HG03558 (cell line): Measurements from ENCODE around the gene NKX2-1.
"Not testable (repeated sequence)": the region's sequence is repeated elsewhere in the genome, so short reads cannot be mapped to it uniquely, and the experiment has no call there.

Experiments
- ATAC-seq: cut with Tn5 transposase; IDR thresholded peaks from one replicate; pipeline ENCODE4 v1.9.1; 2021; ENCODE audit warnings: moderate number of reproducible peaks; ENCODE audit not compliant: unreplicated experiment; ENCODE audit errors: extremely low read depth

The NKX2-1 gene

DNA sequence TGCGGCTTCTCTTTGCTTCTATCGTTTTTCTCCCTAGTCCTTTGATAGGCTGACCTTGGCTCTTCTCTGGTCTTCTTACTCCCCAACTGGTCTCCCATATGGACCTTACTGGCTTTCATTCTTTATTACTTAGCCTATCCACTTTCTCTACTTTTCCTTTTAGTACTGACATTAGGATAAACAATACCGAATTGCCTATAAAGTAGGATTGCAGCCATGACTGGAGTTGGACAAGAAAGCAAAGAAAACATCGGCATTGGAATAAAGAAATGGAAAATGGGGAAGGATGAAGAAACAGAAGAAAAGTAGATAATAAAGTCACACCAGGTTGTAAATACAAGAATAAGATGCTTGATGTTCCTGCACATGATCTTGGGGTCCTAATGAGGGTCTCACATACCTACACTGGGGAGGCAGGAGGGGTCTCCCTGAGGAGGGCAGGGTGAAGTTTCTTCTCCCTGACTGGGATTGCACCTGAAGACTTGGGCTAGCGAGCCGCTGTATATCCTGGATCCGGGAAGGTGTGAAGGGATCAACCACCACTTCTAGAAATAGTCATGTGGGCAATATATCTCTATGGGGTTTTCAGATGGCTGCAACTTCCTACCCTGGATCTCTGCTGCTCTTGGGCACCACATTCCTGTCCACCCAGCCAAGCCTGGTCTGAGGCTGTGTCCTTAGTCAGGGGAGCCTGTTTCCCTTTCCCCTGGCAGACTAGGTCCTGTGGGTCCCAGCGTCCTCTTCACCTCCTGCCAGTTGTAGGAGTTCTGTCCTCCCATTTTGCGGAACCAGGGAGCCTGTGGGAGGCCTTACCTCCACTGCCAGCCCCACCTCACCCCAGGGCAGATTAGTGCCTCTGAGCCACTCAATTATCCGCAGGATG lies 13.1 kb downstream of the NKX2-1 start:
- ATAC-seq, result no peak

DNA sequence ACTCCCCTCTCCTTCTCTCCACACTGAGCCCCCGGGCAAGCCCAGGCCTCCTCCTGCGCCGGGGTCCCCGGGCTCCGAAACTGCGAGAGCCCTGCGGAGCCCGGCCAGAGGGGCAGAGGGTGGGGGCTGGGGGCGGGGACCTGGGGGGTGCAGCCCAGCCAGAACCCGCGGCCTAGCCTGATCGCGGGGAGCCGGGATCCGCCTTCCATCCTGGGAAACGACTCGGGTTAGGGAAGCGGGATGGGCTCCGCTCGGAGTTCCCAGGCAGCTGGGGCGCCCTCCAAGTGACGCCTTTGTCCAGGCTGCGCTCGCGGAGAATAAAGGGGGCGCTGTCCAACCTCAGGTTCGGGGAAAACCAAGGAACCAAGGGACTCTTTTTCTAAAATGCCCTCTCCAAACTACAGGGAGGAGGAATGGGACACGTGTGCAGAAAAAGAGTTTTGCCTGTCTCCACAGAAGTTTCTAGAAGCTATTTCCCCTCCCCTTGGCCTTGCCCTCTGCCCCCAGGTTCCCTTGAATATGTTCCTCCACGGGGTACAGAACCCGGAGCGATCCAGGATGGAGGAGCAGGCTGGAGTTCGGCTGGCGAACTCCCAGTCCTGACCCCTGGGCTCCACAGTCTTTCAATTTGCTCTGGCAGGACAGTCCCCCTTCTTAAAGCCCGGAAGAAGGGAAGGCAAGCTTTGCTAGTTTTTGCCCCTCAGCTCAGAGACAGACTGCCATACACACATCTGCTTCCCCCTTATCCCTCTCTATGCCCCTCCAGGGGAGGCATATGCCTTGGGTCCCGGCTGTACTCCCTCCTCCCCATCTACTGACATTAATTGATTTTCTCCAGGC lies 13.9 kb downstream of the NKX2-1 start:
- ATAC-seq, result no peak

- no peak for ATAC-seq
Measured at GRCh38 chr14:36505181-36505815, 14.7 kb downstream of the NKX2-1 start.

GRCh38 chr14:36504771-36505175 lies 15.3 kb downstream of the NKX2-1 start:
- no peak for ATAC-seq

GRCh38 chr14:36503771-36504741 lies 16.0 kb downstream of the NKX2-1 start:
- no peak for ATAC-seq

GRCh38 chr14:36502558-36503508 lies 17.2 kb downstream of the NKX2-1 start:
- ATAC-seq, result no peak

GRCh38 chr14:36498938-36499337 lies 21.1 kb downstream of the NKX2-1 start:
- ATAC-seq, result no peak

DNA sequence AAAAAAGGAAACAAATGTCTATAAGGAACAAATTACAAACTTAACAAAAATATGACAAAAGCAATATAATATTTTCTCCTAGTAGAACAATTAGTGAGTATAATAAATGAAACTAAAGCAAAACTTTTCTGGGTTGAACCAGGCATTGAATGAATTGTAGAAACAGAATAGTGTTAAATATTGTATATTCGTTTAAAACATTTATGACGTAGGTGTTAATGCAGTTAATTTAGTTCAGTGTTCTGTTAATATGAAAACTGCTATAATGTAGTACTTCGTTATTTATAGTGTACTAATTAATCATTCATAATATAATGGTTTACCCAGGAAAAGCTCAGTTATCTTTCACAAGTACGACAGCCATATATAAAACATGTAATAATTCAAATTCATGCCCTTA lies 23.7 kb downstream of the NKX2-1 start:
- ATAC-seq, result no peak

DNA sequence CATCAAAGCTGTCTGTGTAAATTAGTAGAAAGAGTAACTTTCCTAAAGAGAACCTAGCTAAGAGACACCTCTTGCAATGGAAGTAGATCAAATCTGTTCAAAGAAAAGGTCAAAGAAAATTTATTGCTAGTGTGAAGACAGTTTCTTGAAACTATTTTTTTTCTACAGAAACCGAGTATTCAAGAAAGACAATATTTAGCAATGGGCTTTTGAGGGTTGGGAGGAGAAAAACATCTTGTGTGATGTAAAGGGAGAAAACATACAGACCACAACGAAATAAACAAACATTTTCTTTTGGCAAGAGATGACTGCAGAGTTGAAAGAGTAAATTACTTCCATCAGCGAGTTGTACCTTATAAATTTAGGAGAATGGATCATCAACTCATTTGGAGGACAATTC lies 24.4 kb downstream of the NKX2-1 start:
- ATAC-seq, result no peak

- ATAC-seq, result no peak
Measured at GRCh38 chr14:36493761-36494160, 26.3 kb downstream of the NKX2-1 start.

DNA sequence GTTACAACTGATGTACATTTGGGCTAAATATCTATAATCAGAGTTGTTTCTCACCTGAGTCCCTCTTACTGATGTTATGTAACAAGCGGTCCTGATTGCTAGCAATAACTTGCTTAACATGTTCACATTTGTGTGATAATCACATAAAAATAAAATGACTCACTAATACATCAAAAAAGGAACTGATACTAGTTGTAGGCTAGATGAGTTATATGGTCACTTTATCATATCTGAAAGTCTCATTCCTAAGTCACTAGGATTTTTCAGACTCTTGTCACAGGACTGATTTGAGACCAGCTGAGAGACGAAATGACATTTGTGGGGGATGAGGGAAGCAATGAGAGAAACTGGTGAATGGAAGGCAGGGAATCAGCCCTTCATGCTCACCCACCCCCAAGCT lies 34.3 kb downstream of the NKX2-1 start:
- ATAC-seq, result no peak

DNA sequence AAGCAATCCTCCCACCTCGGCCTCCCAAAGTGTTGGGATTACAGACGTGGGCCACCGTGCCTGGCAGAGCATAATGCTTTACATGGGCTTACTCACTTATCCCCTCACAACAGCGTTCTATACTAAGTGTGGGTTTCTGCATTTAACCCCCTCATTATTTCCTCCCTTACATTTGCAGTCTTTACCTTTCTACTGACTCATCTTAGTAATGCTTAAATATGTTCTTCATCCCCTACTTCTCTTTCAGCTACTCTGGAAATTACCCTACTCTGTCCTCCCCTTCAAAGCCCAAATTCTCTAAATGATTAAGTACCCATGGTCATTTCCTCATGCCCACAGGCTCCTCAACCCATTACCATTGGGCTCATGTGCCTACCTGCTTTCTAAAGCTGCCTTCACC lies 40.7 kb downstream of the NKX2-1 start:
- peak; percentile 53 for ATAC-seq

DNA sequence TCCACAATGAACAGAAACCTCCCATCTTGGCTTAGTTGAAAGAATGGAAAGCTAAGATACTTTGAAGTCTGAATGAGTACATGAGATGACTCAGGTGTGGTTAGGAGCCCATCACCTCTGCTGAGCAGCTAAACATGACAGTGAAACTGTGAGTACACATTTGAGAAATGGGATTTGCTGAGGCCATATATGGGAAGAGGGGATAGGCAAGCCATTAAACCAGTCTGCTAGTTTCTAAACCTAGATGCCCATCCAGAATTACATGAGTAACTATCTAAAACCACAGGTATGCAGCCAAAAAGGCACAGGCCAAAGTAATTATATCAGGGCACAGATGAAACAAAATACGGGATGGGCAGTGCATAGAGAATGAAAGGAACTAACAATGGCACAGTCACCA lies 41.2 kb downstream of the NKX2-1 start:
- peak; percentile 40 for ATAC-seq

- no peak for ATAC-seq
Measured at GRCh38 chr14:36477266-36477665, 42.8 kb downstream of the NKX2-1 start.

GRCh38 chr14:36476061-36476460 lies 44.0 kb downstream of the NKX2-1 start:
- ATAC-seq, result not testable (repeated sequence)

GRCh38 chr14:36474593-36474992 lies 45.4 kb downstream of the NKX2-1 start:
- ATAC-seq, result no peak

DNA sequence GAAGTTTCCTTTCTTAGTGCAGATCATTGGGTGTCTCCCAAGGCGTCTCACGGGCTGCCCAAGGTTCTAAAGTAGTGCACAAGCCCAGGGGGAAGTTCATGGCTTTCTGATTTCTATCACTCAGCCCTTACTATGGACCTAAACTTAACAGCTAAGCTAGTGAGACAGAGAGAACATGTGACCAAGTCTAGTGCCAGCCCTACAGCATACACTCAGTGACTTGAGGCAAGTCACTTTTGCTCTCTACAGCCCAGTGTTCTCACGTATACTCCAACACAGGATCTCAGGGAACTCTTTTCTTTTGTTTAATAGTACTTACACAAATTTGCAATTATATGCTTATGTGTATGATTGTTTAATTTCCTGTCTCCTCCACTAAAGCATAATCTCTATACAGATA lies 48.6 kb downstream of the NKX2-1 start:
- ATAC-seq, result no peak

- no peak for ATAC-seq
Measured at GRCh38 chr14:36467332-36467731, 52.7 kb downstream of the NKX2-1 start.
